Epithelial cell of prostate (primary cell): ENCODE measurements around the gene WDFY1.

Source experiments
- DNase-seq: peaks from one replicate; pipeline ENCODE4 v3.0.0-alpha.2; 2011; ENCODE audit warnings: low read depth, low spot score
- H3K27ac ChIP-seq: fragments of 450-650 bp; 2 replicates; pipeline ENCODE4 v1.5.1; 2017; ENCODE audit warnings: mild to moderate bottlenecking

WDFY1 gene

GRCh38 chr2:223944703-223945531 lies at the start of gene WDFY1:
WDFY1 (minus strand) TSS chr2:223945335; CDS start chr2:223945284, 51 bp downstream.
- no peak for DNase-seq
- H3K27ac ChIP-seq: peak within 1 kb of the TSS; percentile 74

- H3K27ac ChIP-seq: peak overlapping the region; percentile 83
- no peak for DNase-seq
Observed at GRCh38 chr2:223994562-223995162, 49.5 kb upstream of the WDFY1 start.

DNA sequence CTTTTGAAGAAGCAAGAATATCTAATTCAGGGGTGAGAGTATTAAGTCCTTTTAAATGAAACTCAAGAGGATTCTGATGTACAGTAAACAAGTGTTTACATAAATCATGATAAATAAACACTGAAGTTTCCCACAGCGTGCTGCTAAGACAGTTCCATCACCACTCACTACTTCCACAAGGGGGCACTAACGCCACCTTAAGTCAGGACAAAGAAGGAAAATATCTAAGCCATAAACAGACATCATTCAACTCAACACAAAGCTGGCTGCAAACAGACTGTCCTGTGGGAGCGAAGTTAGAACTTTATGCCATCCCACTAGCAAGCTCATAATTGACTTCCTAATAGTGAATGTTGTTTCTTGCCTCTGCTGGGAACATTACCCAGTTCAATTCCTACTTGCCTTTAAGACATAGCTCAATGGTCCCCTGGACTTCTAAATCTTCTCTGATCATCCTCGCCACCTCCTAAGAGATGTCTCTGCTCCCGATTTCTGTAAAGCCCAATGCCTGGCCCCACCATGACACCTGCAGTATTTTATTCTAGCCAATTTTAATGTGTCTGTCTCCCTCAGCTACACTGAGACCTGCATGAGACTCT lies 48.6 kb upstream of the WDFY1 start:
- DNase-seq: peak; percentile 18
- H3K27ac ChIP-seq: peak overlapping the region; percentile 83

DNA sequence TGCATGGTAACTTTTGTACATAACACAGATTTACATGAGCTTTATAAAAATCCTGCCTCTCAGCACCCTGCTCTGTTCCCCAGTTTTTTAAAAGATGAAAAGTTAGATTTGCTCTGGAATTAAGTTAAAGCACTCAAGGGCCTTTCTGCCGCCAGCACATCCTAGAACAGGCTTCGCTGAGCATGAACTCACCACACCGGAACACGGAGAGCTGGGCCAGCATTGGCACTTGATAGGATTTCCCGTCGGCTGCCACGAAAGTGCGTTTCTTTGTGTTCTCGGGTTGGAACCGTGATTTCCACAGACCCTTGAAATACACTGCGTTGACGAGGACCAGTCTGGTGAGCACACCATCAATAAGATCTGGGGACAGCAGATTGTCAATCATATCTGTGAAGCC lies 46.5 kb upstream of the WDFY1 start:
- no peak overlapping the region for H3K27ac ChIP-seq
- DNase-seq: no peak

- no peak overlapping the region for H3K27ac ChIP-seq
- DNase-seq: no peak
Observed at GRCh38 chr2:223989856-223990232, 44.7 kb upstream of the WDFY1 start.

GRCh38 chr2:223989206-223989855 lies 44.2 kb upstream of the WDFY1 start:
- H3K27ac ChIP-seq: no peak overlapping the region
- no peak for DNase-seq

GRCh38 chr2:223981241-223981640 lies 36.1 kb upstream of the WDFY1 start:
- no peak overlapping the region for H3K27ac ChIP-seq
- DNase-seq: no peak

GRCh38 chr2:223980803-223981202 lies 35.7 kb upstream of the WDFY1 start:
- no peak for DNase-seq
- no peak overlapping the region for H3K27ac ChIP-seq

GRCh38 chr2:223980397-223980735 lies 35.2 kb upstream of the WDFY1 start:
- H3K27ac ChIP-seq: no peak overlapping the region
- DNase-seq: no peak

DNA sequence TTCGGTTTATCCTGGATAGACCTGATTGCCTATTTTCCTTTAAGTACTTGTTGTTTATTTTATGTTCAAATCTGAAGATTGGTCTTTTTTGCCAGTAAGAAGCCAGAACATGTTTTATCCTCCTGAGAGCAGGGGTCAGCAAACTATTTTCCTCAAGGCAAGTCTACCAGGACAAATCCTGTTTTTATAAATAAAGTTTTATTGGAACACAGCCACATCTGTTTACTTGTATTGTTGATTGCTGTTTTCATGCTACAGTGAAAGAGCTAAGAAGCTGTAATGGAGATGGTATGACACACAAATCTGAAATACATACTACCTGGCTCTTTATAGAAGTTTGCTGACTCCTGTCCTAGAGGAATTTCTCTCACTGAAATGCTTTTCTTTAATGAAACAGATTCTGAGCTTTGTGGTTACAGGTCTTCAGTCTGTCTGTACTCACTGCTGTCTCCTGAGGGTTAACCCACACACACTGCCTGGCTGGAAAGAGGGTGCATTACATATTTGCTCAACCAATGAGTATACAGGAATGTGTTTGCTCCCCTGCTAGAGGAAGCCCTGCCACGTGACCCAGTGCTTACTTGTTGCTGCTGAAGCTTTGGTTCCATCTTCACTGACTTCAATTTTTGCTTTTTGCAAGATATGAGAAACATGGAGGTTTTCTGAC lies 34.7 kb upstream of the WDFY1 start:
- no peak overlapping the region for H3K27ac ChIP-seq
- DNase-seq: no peak

DNA sequence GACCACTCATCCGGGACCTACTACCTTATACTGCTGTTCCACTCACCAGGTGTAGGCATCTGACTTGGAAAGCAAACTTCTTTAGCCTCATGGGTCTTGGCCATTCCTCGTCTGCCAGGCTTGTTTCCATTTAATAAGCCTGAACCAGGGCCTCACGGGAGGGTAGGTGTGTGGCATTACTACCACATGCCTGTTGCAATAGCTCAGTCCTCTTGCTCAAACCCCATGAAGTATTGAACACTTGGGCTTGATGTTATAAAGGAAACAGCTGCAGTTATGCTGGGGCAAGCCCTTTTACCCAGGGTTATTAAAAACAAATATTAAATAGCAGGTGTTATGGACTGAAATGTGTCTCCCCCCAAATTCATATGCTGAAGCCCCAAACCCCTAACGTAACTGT lies 33.3 kb upstream of the WDFY1 start:
- H3K27ac ChIP-seq: no peak overlapping the region
- DNase-seq: no peak

- peak overlapping the region; percentile 14 for H3K27ac ChIP-seq
- DNase-seq: no peak
Observed at GRCh38 chr2:223976635-223977226, 31.6 kb upstream of the WDFY1 start.

GRCh38 chr2:223973606-223974005 lies 28.5 kb upstream of the WDFY1 start:
- no peak overlapping the region for H3K27ac ChIP-seq
- no peak for DNase-seq

DNA sequence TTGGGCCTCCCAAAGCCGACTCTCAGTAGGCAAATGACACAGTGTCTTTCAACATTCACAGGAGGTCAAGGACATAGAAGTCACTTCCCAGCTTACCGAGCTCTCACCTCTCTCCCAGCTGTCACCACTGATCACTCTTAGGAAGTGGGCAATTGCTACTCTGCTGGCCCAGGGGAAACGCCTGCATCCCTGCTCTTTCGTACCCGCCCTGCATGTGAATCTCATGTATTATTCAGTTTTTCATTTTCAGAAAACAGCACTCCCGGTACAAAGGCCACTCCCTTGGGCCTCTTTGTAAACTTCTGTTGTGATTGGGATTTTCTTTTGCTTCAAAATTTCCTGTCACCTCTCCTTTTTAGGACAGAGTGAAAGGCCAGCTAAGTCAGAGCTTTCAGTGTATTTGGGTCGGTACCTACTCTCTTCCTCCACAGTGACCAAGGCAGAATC lies 27.5 kb upstream of the WDFY1 start:
- no peak for DNase-seq
- H3K27ac ChIP-seq: no peak overlapping the region

DNA sequence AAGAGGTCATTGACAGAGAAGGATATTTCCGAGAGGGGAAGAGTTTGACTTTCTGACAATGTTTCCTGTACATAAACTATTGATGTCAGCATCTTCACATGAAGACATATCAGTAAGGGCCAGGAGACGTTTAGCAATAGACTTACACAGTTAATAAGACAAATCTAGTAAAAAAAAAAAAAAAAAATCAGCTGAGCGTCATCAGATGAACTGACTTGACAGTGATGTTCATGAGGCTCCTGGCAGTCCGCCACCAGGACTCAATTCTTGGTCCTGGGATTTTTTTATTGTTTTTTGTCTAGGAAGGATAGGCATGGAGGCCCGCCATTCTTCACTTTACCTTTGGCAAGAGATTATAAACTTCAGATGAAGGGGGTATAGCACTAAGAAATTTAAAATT lies 26.6 kb upstream of the WDFY1 start:
- H3K27ac ChIP-seq: no peak overlapping the region
- DNase-seq: no peak

- peak overlapping the region; percentile 42 for H3K27ac ChIP-seq
- no peak for DNase-seq
Observed at GRCh38 chr2:223970343-223971128, 25.4 kb upstream of the WDFY1 start.

DNA sequence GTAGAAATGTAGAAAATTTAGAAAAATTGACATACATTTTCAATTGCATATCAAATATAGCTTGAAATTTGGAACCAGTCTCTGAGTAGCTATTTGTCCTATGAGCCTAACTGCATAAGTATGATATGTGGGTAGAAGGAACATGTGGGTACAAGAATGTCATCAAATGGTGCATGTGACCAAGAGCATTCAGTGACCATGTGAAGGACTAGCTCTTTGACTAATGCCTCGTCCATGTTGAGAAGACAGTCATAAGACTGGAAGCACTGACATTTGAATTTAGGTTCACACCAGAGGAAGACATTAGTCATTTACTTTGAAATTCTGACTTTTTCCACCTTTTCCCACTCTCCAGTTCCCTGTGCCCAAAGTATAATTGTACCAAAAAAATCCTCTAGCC lies 24.7 kb upstream of the WDFY1 start:
- DNase-seq: no peak

DNA sequence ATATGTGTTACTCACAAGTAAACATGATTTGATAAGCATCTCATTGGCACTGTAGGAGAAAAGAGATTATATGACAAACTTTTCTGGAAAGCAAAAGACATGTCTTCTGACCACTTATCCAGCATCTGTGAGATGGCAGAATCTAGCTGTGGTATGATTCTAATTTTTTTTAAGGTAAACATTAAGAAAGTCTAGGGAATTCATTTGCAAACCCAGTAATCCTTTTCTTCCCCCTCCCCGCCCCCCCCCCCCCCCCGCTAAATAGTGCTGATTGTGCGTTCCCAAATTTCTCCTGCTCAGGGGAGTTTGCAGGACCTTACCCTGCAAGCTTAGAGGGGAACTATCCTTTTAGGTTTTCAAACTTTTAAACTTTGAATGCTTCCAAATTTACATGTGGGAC lies 24.2 kb upstream of the WDFY1 start:
- DNase-seq: no peak
- no peak overlapping the region for H3K27ac ChIP-seq

More for the DNA sequence above, 24.7 kb upstream of the WDFY1 start:
- H3K27ac ChIP-seq: peak overlapping the region; percentile 42

- no peak for DNase-seq
- peak overlapping the region; percentile 27 for H3K27ac ChIP-seq
Observed at GRCh38 chr2:223967981-223968380, 22.8 kb upstream of the WDFY1 start.
